ENCODE data around the gene SNX13. TPM values are rescaled to one million over a fixed set of nuclear protein-coding genes. Genes with fewer than 3 reads are reported as not detected.

SNX13 gene
- total RNA-seq, 1 experiment from 2014 or later, result 32.9 TPM

DNA sequence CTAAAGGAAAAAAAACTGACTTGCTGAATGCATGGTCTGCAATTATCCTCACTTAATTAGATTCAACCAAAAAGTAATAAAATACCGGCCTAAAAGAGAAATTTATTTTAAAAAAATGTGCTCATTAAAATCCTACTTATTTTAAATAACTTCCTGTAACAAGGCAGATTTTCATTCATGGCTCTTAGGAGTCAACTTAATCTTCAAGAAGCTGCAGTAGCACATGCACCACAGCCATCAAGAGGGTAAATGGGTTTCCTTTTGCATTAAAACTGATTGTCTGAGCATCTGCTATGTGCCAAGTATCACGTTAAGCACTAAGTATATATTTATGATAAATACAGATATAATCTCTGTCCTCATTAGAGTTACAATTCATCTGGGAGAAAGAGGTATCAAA is 69.9 kb downstream of the SNX13 start:
- in situ Hi-C loops (cut with HindIII; ENCODE audit: low sequenced_read_pairs), result no loop called here
- DNase-seq (ENCODE audit: low spot score), result no peak

DNA sequence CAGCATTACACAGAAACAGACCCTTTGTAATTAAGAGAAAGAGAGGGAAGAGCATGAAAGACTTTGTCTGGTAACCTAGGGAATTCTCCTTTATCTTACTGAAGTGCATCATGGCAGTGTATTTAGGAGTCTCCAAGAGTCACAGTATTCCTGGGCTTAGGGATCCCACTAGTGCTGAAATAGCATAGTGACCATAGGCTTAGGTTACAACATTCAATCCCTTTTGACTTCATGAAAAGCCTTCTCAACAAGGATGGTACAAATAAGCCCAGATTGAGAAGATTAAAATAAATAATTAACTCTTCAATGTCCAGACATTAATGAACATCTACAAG is 76.5 kb downstream of the SNX13 start:
- in situ Hi-C loops (cut with HindIII; ENCODE audit: low sequenced_read_pairs), result no loop called here
- DNase-seq (ENCODE audit: low spot score), result no peak

- DNase-seq (ENCODE audit: low spot score), result no peak
- in situ Hi-C loops (cut with HindIII; ENCODE audit: low sequenced_read_pairs), result no loop called here
These were observed 77.0 kb downstream of the SNX13 start for GRCh38 chr7:17863095-17863808.

- in situ Hi-C loops (cut with HindIII; ENCODE audit: low sequenced_read_pairs), result no loop called here
- no peak for DNase-seq (ENCODE audit: low spot score)
These were observed 84.0 kb downstream of the SNX13 start for GRCh38 chr7:17856251-17856650.

GRCh38 chr7:17855202-17855601 is 85.1 kb downstream of the SNX13 start:
- no peak for DNase-seq (ENCODE audit: low spot score)
- in situ Hi-C loops (cut with HindIII; ENCODE audit: low sequenced_read_pairs), result no loop called here

GRCh38 chr7:17854261-17855047 is 85.8 kb downstream of the SNX13 start:
- in situ Hi-C loops (cut with HindIII; ENCODE audit: low sequenced_read_pairs), result no loop called here
- DNase-seq (ENCODE audit: low spot score), result no peak

GRCh38 chr7:17852361-17852760 is 87.9 kb downstream of the SNX13 start:
- in situ Hi-C loops (cut with HindIII; ENCODE audit: low sequenced_read_pairs), result no loop called here

GRCh38 chr7:17849504-17849903 is 90.8 kb downstream of the SNX13 start:
- DNase-seq (ENCODE audit: low spot score), result no peak
- in situ Hi-C loops (cut with HindIII; ENCODE audit: low sequenced_read_pairs), result no loop called here

More at GRCh38 chr7:17852361-17852760, 87.9 kb downstream of the SNX13 start:
- no peak for DNase-seq (ENCODE audit: low spot score)

DNA sequence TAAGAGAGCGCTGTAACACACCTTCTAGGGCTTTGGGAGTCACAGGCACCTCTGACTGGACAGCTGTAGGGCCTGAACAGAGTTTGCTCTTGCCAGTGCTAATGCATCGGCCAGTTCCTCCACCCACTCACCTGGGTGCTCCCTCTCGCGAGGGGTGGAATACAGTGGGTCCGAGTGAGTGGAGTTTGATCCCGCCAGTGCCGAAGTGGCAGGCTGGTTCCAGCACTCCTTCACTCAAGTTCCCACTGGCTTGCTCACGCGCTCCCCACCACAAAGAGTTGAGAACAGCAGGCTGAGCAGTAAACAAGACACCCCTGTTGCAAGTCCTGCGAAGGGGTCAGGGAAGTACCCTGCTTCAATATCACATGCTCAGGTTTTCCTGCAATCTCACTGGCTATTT is 91.8 kb downstream of the SNX13 start:
- DNase-seq (ENCODE audit: low spot score), result no peak

GRCh38 chr7:17846935-17847334 is 93.4 kb downstream of the SNX13 start:
- DNase-seq (ENCODE audit: low spot score), result no peak
- in situ Hi-C loops (cut with HindIII; ENCODE audit: low sequenced_read_pairs), result no loop called here

More for the DNA sequence above, 91.8 kb downstream of the SNX13 start:
- in situ Hi-C loops (cut with HindIII; ENCODE audit: low sequenced_read_pairs), result no loop called here

- in situ Hi-C loops (cut with HindIII; ENCODE audit: low sequenced_read_pairs), result no loop called here
- DNase-seq (ENCODE audit: low spot score), result no peak
These were observed 95.1 kb downstream of the SNX13 start for GRCh38 chr7:17845197-17845547.

DNA sequence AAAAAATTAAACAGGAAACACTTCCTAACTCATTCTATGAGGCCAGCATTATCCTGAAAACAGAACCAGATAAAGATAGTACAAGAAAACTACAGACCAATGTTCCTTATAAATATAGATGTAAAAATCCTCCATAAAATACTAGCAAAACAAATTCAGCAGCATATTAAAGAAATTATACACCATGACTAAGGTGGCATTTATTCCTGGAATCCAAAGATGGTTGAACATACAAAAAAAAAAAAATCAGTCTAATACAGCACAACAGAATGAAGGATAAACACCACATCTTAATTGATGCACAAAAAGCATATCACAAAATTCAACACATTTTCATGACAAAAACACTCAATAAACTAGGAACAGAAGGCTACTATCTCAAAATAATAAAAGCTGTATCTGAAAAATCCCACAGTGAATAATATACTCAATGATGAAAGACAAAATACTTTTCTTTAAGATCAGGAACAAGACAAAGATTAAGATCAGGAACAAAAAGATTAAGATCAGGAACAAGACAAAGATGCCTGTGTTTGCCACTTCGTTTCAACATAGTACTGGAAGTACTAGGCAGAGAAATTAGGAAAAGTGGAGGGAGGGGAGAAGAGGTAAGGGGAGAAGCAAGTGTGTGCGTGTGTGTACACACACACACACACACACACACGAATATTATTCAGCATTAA is 95.6 kb downstream of the SNX13 start:
- no peak for DNase-seq (ENCODE audit: low spot score)
- in situ Hi-C loops (cut with HindIII; ENCODE audit: low sequenced_read_pairs), result no loop called here

- in situ Hi-C loops (cut with HindIII; ENCODE audit: low sequenced_read_pairs), result no loop called here
- no peak for DNase-seq (ENCODE audit: low spot score)
These were observed 96.3 kb downstream of the SNX13 start for GRCh38 chr7:17844022-17844421.

DNA sequence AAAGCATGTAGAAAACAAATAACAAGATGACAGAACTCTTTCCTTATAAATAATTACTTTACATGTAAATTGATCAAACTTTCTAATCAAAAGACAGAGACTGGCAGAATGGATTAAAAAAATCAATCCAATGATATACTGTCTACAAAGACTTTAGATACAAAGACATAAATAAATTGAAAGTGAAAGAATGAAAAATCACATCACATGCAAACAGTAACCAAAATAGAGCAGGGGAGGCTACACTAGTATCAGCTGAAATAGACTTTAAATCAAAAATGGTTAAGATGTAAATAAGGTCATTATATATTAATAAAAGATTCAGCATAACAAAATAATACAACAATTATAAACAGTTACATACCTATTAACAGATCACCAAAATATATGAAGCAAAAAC is 97.3 kb downstream of the SNX13 start:
- no peak for DNase-seq (ENCODE audit: low spot score)
- in situ Hi-C loops (cut with HindIII; ENCODE audit: low sequenced_read_pairs), result no loop called here

GRCh38 chr7:17832820-17833355 is 107.4 kb downstream of the SNX13 start:
- DNase-seq (ENCODE audit: low spot score), result no peak
- in situ Hi-C loops (cut with HindIII; ENCODE audit: low sequenced_read_pairs), result no loop called here

GRCh38 chr7:17832242-17832641 is 108.1 kb downstream of the SNX13 start:
- in situ Hi-C loops (cut with HindIII; ENCODE audit: low sequenced_read_pairs), result no loop called here
- no peak for DNase-seq (ENCODE audit: low spot score)

GRCh38 chr7:17830206-17830605 is 110.1 kb downstream of the SNX13 start:
- in situ Hi-C loops (cut with HindIII; ENCODE audit: low sequenced_read_pairs), result no loop called here
- no peak for DNase-seq (ENCODE audit: low spot score)

DNA sequence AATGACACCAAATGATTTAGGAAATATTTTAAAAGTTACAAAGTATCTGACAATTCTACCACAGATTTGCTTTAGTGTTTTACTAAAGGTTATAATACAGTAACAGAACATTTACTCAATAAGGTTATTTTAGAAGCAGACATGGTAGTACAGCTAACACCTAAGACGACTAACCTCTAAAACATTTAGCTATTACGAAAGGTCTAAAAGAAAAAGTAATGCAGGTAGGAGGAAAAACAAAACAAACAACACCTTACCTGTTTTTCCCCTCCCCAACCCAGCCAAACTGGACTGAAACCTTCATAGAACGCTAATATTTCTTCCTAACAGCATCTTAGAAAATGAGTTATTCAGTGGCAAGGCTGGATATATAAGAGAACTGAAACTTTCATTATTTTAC is 111.3 kb downstream of the SNX13 start:
- DNase-seq (ENCODE audit: low spot score), result no peak
- in situ Hi-C loops (cut with HindIII; ENCODE audit: low sequenced_read_pairs), result no loop called here

- no peak for DNase-seq (ENCODE audit: low spot score)
- in situ Hi-C loops (cut with HindIII; ENCODE audit: low sequenced_read_pairs), result no loop called here
These were observed 117.6 kb downstream of the SNX13 start for GRCh38 chr7:17822547-17823173.

GRCh38 chr7:17816903-17817302 is 123.4 kb downstream of the SNX13 start:
- in situ Hi-C loops (cut with HindIII; ENCODE audit: low sequenced_read_pairs), result no loop called here
- DNase-seq (ENCODE audit: low spot score), result no peak

Data from G401 (cell line).